Naive B cell (primary cell): ENCODE results near the gene PLXNA4. TPM values are rescaled to one million over a fixed set of nuclear protein-coding genes. Genes with fewer than 3 reads are reported as not detected.

Experiments used
- ATAC-seq, 2 donors: fragments of 150-1000 bp; cut with Tn5 transposase; 2 replicates each; pipeline ENCODE4 v1.10.0; 2021; ENCODE audit warnings: low read depth in 2 of 2, mild to moderate bottlenecking in 2 of 2, moderate library complexity in 2 of 2
- DNase-seq: peaks from one replicate; pipeline ENCODE4 v3.0.0; 2022
- H3K27ac Mint-ChIP-seq, 6 donors: one replicate each; pipeline ENCODE4 v1.8.0; 2020 to 2022; ENCODE audit warnings: mild to moderate bottlenecking in 6 of 6, mixed read lengths in 6 of 6, moderate library complexity in 5 of 6, inconsistent platforms in 2 of 6
- H3K27me3 Mint-ChIP-seq, 3 donors: one replicate each; pipeline ENCODE4 v1.8.0; 2021 to 2022; ENCODE audit warnings: mixed read lengths in 3 of 3, mild to moderate bottlenecking in 1 of 3
- H3K36me3 Mint-ChIP-seq, 2 donors: one replicate each; pipeline ENCODE4 v1.8.0; 2020 to 2022; ENCODE audit warnings: mixed read lengths in 2 of 2, inconsistent platforms in 1 of 2, mild to moderate bottlenecking in 1 of 2
- H3K4me1 Mint-ChIP-seq, 3 donors: one replicate each; pipeline ENCODE4 v1.8.0; 2020 to 2022; ENCODE audit warnings: mixed read lengths in 3 of 3, inconsistent platforms in 1 of 3, mild to moderate bottlenecking in 1 of 3, moderate library complexity in 1 of 3
- H3K4me3 Mint-ChIP-seq, 8 donors: one replicate each; pipeline ENCODE4 v1.8.0; 2020 to 2022; ENCODE audit warnings: mild to moderate bottlenecking in 8 of 8, mixed read lengths in 8 of 8, moderate library complexity in 8 of 8, inconsistent platforms in 2 of 8
- H3K9me3 Mint-ChIP-seq, 7 donors: one replicate each; pipeline ENCODE4 v1.8.0; 2020 to 2022; ENCODE audit warnings: mixed read lengths in 7 of 7, mild to moderate bottlenecking in 5 of 7, inconsistent platforms in 2 of 7, moderate library complexity in 1 of 7
- polyA plus RNA-seq, 6 donors: library from polyadenylated mRNA; unstranded; fragments of 300-500 nt; fragmentation: Illumina TruSeq; gene quantifications; one replicate each; pipeline ENCODE4 v1.2.3, GENCODE V29; 2021; ENCODE audit warnings: low read depth in 6 of 6

The PLXNA4 gene
- polyA plus RNA-seq, 6 donors from 2014 or later: not detected

DNA sequence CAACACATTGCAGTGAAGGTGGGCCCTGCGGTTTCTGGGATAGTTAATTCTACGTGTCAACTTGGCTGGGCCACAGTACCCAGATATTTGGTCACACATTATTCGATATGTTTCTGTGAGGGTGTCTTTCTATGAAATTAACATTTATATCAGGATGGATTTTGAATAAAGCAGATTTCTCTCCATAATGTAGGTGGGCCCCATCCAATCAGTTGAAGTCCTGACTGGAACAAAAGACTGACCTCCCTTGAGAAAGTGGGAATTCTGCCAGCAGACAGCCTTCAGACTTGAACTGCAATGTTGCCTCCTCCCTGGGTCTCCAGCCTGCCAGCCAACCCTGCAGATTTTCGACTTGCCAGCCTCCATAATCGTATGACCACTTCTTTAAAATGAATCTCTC is 420.6 kb downstream of the PLXNA4 start:
- no peaks in the 10 kb centered on the region for H3K36me3 Mint-ChIP-seq
- H3K9me3 Mint-ChIP-seq: peaks cover 0 to 11% (median 2%) of the 10 kb centered on the region in 7 donors
- no peak overlapping the region for H3K27ac Mint-ChIP-seq
- H3K4me1 Mint-ChIP-seq: no peaks in the 10 kb centered on the region
- ATAC-seq (no peak), DNase-seq (no peak)
- peaks cover 0 to 21% (median 0%) of the 10 kb centered on the region in 3 donors for H3K27me3 Mint-ChIP-seq
- no peak overlapping the region for H3K4me3 Mint-ChIP-seq

DNA sequence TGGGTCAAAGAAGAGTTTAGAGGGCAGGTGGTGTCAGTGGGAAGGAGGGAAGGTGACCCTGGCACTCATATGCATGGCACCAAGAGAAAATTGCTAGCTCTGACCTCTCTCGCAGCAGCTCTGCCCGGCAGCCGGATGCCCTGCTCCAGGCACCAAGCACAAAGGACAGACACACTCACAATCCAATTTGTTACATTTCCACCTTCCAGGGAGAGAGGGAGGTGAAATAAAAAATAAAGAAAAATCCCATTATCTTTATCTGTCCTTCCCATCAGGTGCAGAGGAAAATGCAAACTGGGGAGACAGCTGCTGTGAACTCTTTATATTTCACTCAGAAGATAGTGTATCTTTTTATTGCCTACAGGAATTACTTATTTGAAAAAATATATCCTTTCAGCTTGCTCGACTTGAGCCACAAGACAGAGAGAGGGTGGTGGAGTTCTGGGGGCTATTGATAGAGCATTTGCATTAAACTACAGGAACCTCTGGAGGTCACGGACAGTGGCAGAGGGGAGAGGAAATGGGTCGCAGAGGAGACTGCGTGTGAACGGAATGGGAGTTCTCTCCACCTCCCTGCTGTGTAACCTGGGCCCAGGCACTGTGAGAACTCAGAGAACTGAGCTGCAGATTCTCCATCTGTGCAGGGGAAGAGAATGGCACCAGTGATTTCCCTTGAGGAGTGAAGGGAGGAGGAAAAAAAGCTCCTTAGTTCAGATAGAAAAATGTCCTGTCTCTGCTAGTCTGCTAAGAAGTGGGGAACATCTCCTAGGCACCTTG is 421.4 kb downstream of the PLXNA4 start:
- H3K4me1 Mint-ChIP-seq: no peaks in the 10 kb centered on the region
- peaks cover 3 to 25% (median 6%) of the 10 kb centered on the region in 3 donors for H3K27me3 Mint-ChIP-seq
- no peak overlapping the region for H3K4me3 Mint-ChIP-seq
- ATAC-seq (no peak), DNase-seq (no peak)
- peaks cover 0 to 11% (median 2%) of the 10 kb centered on the region in 7 donors for H3K9me3 Mint-ChIP-seq
- H3K36me3 Mint-ChIP-seq: no peaks in the 10 kb centered on the region
- no peak overlapping the region for H3K27ac Mint-ChIP-seq

DNA sequence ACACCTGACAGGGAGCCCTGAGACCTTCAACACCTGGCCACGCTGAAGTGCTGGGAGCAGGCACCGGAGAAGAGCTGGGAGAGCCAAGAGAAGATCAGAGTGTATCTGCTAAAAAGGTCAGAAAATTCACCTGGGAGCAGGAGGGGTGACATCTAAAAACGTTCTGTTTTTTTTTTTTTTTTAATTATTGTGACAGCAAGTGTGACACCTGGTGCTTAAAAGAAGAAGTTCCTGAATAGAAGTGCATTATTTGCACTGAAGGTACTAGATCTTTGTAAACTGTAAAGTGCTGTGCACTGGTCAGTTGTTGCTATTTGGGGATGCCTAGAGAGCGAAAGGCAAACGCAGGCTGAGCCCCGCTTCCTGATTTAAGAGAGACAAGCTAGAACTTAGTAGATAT is 422.0 kb downstream of the PLXNA4 start:
- Mint-ChIP-seq H3K27me3 (peaks cover 5 to 30% (median 9%) of the 10 kb centered on the region in 3 donors), H3K9me3 (peaks cover 0 to 11% (median 2%) of the 10 kb centered on the region in 7 donors), H3K36me3 (no peaks in the 10 kb centered on the region), H3K4me3 (no peak overlapping the region), H3K4me1 (no peaks in the 10 kb centered on the region), H3K27ac (no peak overlapping the region)
- ATAC-seq (no peak), DNase-seq (no peak)

- DNase-seq (no peak), ATAC-seq (no peak)
- H3K27ac Mint-ChIP-seq: peak overlapping the region in 2 of 6 donors; percentile 9 to 80
- peaks cover 0 to 11% (median 2%) of the 10 kb centered on the region in 7 donors for H3K9me3 Mint-ChIP-seq
- H3K27me3 Mint-ChIP-seq: peaks cover 5 to 30% (median 9%) of the 10 kb centered on the region in 3 donors
- H3K4me3 Mint-ChIP-seq: no peak overlapping the region
- H3K36me3 Mint-ChIP-seq: no peaks in the 10 kb centered on the region
- H3K4me1 Mint-ChIP-seq: no peaks in the 10 kb centered on the region
Observed at GRCh38 chr7:132152131-132152889, 424.0 kb downstream of the PLXNA4 start.

- H3K36me3 Mint-ChIP-seq: no peaks in the 10 kb centered on the region
- H3K27me3 Mint-ChIP-seq: peaks cover 5 to 30% (median 9%) of the 10 kb centered on the region in 3 donors
- DNase-seq (no peak), ATAC-seq (no peak)
- no peak overlapping the region for H3K4me3 Mint-ChIP-seq
- peaks cover 0 to 11% (median 2%) of the 10 kb centered on the region in 7 donors for H3K9me3 Mint-ChIP-seq
- H3K4me1 Mint-ChIP-seq: no peaks in the 10 kb centered on the region
- no peak overlapping the region for H3K27ac Mint-ChIP-seq
Observed at GRCh38 chr7:132150711-132151110, 425.6 kb downstream of the PLXNA4 start.

GRCh38 chr7:132149436-132150304 is 426.6 kb downstream of the PLXNA4 start:
- Mint-ChIP-seq H3K9me3 (peaks cover 0 to 11% (median 2%) of the 10 kb centered on the region in 7 donors), H3K4me1 (no peaks in the 10 kb centered on the region), H3K36me3 (no peaks in the 10 kb centered on the region), H3K27me3 (peaks cover 5 to 26% (median 9%) of the 10 kb centered on the region in 3 donors), H3K4me3 (no peak overlapping the region), H3K27ac (peak overlapping the region in 2 of 6 donors; percentile 29 to 31)
- ATAC-seq: no peak
- no peak for DNase-seq

GRCh38 chr7:132148876-132149275 is 427.4 kb downstream of the PLXNA4 start:
- no peaks in the 10 kb centered on the region for H3K36me3 Mint-ChIP-seq
- no peaks in the 10 kb centered on the region for H3K4me1 Mint-ChIP-seq

DNA sequence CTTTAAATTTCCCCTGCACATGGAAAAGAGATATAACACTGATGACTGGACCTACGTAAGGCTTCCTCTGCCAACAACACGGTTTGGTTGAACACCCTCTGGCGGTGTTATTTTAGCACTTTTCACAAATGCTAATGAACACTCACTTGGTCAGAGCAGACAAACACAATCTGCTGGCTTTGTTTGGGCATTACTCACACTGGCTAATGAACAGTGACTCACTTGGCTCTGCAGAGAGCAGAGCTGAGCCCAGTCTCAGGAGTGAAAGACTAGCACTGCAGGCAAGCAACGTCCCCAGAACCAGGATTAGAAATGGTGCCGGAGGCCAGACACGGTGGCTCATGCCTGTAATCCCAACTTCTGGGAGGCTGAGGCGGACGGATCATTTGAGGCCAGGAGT is 430.8 kb downstream of the PLXNA4 start:
- Mint-ChIP-seq H3K27ac (no peak overlapping the region), H3K4me3 (no peak overlapping the region), H3K4me1 (no peaks in the 10 kb centered on the region), H3K36me3 (no peaks in the 10 kb centered on the region), H3K9me3 (peaks cover 0 to 2% (median 0%) of the 10 kb centered on the region in 7 donors), H3K27me3 (peaks cover 8 to 9% (median 8%) of the 10 kb centered on the region in 3 donors)
- no peak for DNase-seq
- no peak for ATAC-seq

More at GRCh38 chr7:132148876-132149275, 427.4 kb downstream of the PLXNA4 start:
- H3K27ac Mint-ChIP-seq: no peak overlapping the region
- peaks cover 0 to 11% (median 2%) of the 10 kb centered on the region in 7 donors for H3K9me3 Mint-ChIP-seq
- no peak for DNase-seq
- peaks cover 5 to 20% (median 9%) of the 10 kb centered on the region in 3 donors for H3K27me3 Mint-ChIP-seq
- no peak for ATAC-seq
- no peak overlapping the region for H3K4me3 Mint-ChIP-seq

DNA sequence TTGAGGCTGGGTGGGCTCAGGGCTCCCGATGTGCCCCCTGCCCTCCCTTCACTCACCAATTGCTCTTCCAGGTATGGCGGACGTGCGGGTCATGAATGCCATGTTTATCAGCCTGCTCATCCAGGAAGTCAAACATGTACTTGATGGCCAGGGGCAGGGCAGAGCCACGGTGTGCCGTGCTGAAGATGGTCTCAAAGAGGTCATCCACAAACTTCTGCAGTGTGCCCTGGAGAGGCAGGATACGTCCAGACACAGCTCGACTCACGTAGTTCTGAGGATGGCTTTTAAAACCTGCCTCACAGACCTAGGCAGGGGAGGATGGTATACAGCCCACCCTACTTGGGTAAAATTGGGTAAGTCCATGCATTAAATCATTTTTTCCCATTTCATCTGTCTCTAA is 431.2 kb downstream of the PLXNA4 start:
- Mint-ChIP-seq H3K4me1 (no peaks in the 10 kb centered on the region), H3K36me3 (no peaks in the 10 kb centered on the region), H3K27me3 (peaks cover 5 to 7% (median 6%) of the 10 kb centered on the region in 3 donors), H3K4me3 (no peak overlapping the region), H3K9me3 (peaks cover 0 to 2% (median 0%) of the 10 kb centered on the region in 7 donors), H3K27ac (no peak overlapping the region)
- DNase-seq (no peak), ATAC-seq (no peak)

DNA sequence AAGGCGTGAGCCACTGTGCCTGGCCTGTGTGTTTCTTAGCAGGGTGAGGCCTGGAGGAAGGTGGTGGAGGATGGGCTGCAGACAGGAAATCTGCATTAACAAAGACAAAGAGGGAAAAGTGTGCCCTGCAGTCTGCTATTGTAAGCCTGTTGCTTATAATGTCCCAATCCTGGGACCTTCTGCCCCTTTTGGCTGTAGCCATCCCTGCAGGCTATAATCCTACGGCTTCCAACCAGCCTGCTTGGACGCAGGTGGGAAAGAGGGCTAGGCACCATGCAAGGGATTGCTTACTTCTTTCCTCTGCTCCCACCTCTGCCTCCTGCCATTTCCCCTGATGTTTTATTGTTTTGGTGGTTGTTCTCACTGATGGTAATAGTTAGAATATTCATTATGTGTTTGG is 434.3 kb downstream of the PLXNA4 start:
- Mint-ChIP-seq H3K27me3 (peaks cover 0 to 4% (median 0%) of the 10 kb centered on the region in 3 donors), H3K9me3 (peaks cover 0 to 5% (median 0%) of the 10 kb centered on the region in 7 donors), H3K4me1 (no peaks in the 10 kb centered on the region), H3K4me3 (no peak overlapping the region), H3K36me3 (no peaks in the 10 kb centered on the region), H3K27ac (no peak overlapping the region)
- ATAC-seq (no peak), DNase-seq (no peak)

GRCh38 chr7:132141109-132141508 is 435.2 kb downstream of the PLXNA4 start:
- no peak for DNase-seq
- no peaks in the 10 kb centered on the region for H3K4me1 Mint-ChIP-seq
- ATAC-seq: no peak
- peaks cover 0 to 3% (median 0%) of the 10 kb centered on the region in 7 donors for H3K9me3 Mint-ChIP-seq
- peaks cover 0 to 4% (median 0%) of the 10 kb centered on the region in 3 donors for H3K27me3 Mint-ChIP-seq
- peak overlapping the region in 1 of 8 donors; percentile 53 for H3K4me3 Mint-ChIP-seq
- no peaks in the 10 kb centered on the region for H3K36me3 Mint-ChIP-seq
- H3K27ac Mint-ChIP-seq: no peak overlapping the region

GRCh38 chr7:132140341-132140740 is 435.9 kb downstream of the PLXNA4 start:
- peaks cover 0 to 3% (median 0%) of the 10 kb centered on the region in 7 donors for H3K9me3 Mint-ChIP-seq
- no peak overlapping the region for H3K27ac Mint-ChIP-seq
- no peaks in the 10 kb centered on the region for H3K4me1 Mint-ChIP-seq
- no peak for DNase-seq
- ATAC-seq: no peak
- H3K27me3 Mint-ChIP-seq: peaks cover 0 to 4% (median 0%) of the 10 kb centered on the region in 3 donors
- no peaks in the 10 kb centered on the region for H3K36me3 Mint-ChIP-seq
- H3K4me3 Mint-ChIP-seq: no peak overlapping the region

GRCh38 chr7:132138817-132139216 is 437.5 kb downstream of the PLXNA4 start:
- H3K4me3 Mint-ChIP-seq: no peak overlapping the region
- H3K27me3 Mint-ChIP-seq: peaks cover 0 to 4% (median 0%) of the 10 kb centered on the region in 3 donors
- ATAC-seq (no peak), DNase-seq (no peak)
- peaks cover 0 to 3% (median 0%) of the 10 kb centered on the region in 7 donors for H3K9me3 Mint-ChIP-seq
- H3K4me1 Mint-ChIP-seq: no peaks in the 10 kb centered on the region
- H3K36me3 Mint-ChIP-seq: no peaks in the 10 kb centered on the region
- H3K27ac Mint-ChIP-seq: no peak overlapping the region
